A673 (cell line): ENCODE results near the gene ABCG1. TPM values are rescaled to one million over a fixed set of nuclear protein-coding genes. Genes with fewer than 3 reads are reported as not detected.
"Not testable (repeated sequence)": the region's sequence is repeated elsewhere in the genome, so short reads cannot be mapped to it uniquely, and the experiment has no call there.

Experiments
- BruUV-seq: library from RNA; stranded (reverse); fragments of 400-500 nt; replicated peaks from 2 replicates; lab custom pipeline; 2021; lab: Mats Ljungman, UMichigan
- CTCF ChIA-PET: fragments of 300-600 bp; sonication (Branson Sonifier 250); formaldehyde crosslinking; loops from one replicate; lab custom pipeline; 2022; ENCODE audit warnings: antibody characterized with exemption; lab: Charles Lee
- POLR2A ChIA-PET: fragments of 300-600 bp; sonication (Branson Sonifier 250); formaldehyde crosslinking; loops from one replicate; lab custom pipeline; 2022; ENCODE audit warnings: antibody characterized with exemption; ENCODE audit not compliant: low non-redundant PET; lab: Charles Lee
- DNase-seq: peaks from one replicate; pipeline ENCODE4 v3.0.0-alpha.2; 2015; ENCODE audit warnings: low spot score
- H3K27ac ChIP-seq: fragments of 200-600 bp; sonication (generic); 2 replicates; pipeline ENCODE4 v1.5.1; 2016; ENCODE audit warnings: mixed run types, low read depth, mild to moderate bottlenecking, mixed read lengths, antibody characterized with exemption, low read length; ENCODE audit not compliant: poor library complexity, severe bottlenecking
- H3K27me3 ChIP-seq: fragments of 200-600 bp; sonication (generic); replicated peaks from 2 replicates; pipeline ENCODE4 v1.6.1; 2017; ENCODE audit warnings: mixed run types, low read depth, mild to moderate bottlenecking, mixed read lengths, antibody characterized with exemption, low read length; ENCODE audit not compliant: insufficient read depth, poor library complexity
- H3K36me3 ChIP-seq: fragments of 200-600 bp; sonication (generic); 2 replicates; pipeline ENCODE4 v1.6.1; 2016; ENCODE audit warnings: mixed run types, mild to moderate bottlenecking, mixed read lengths, antibody characterized with exemption, low read length; ENCODE audit not compliant: insufficient read depth, poor library complexity, severe bottlenecking
- H3K4me1 ChIP-seq: fragments of 200-600 bp; sonication (generic); 2 replicates; pipeline ENCODE4 v1.6.1; 2017; ENCODE audit warnings: mixed run types, mild to moderate bottlenecking, mixed read lengths, antibody characterized with exemption, low read length; ENCODE audit not compliant: insufficient read depth, poor library complexity, severe bottlenecking
- H3K4me3 ChIP-seq: fragments of 200-600 bp; sonication (generic); 2 replicates; pipeline ENCODE4 v1.5.1; 2016; ENCODE audit warnings: low read depth, mixed run types, mild to moderate bottlenecking, mixed read lengths, low read length; ENCODE audit not compliant: poor library complexity, severe bottlenecking
- H3K9me3 ChIP-seq: fragments of 200-600 bp; sonication (generic); 2 replicates; pipeline ENCODE4 v1.6.1; 2016; ENCODE audit warnings: mixed run types, low read depth, mild to moderate bottlenecking, mixed read lengths, antibody characterized with exemption, low read length; ENCODE audit not compliant: poor library complexity, severe bottlenecking
- CTCF ChIP-seq: fragments of 300-800, 200-600 bp; sonication (generic); conservative IDR thresholded peaks from 2 replicates; pipeline ENCODE4 v1.5.1; 2017; ENCODE audit warnings: low read depth, mild to moderate bottlenecking, antibody characterized with exemption, low read length, moderate library complexity, mixed read lengths
- EZH2 ChIP-seq: fragments of 200-600 bp; sonication (generic); IDR thresholded peaks from 2 replicates; pipeline ENCODE4 v1.6.1; 2017; ENCODE audit warnings: borderline replicate concordance, low read depth, mild to moderate bottlenecking, mixed read lengths, antibody characterized with exemption, low read length; ENCODE audit not compliant: poor library complexity, severe bottlenecking
- intact Hi-C: fragments of 100-400 bp; cut with micrococcal nuclease; formaldehyde crosslinking; loops from one replicate; pipeline ENCODE4 v1.10.0; 2022; ENCODE audit not compliant: unreplicated experiment
- total RNA-seq: library from RNA; stranded (reverse); gene quantifications from 2 replicates; pipeline ENCODE4 v1.2.3, GENCODE V29; 2021

The ABCG1 gene
- total RNA-seq, 1 experiment from 2014 or later: 3.4 TPM

GRCh38 chr21:42176859-42177258 is 42.1 kb upstream of the ABCG1 start:
- no peaks in the 10 kb centered on the region for H3K36me3 ChIP-seq
- no peak overlapping the region for H3K27ac ChIP-seq
- no TSS peak for BruUV-seq
- ChIA-PET CTCF (no interaction called here), POLR2A (no interaction called here)
- no peak for DNase-seq
- TF ChIP-seq CTCF (no peak), EZH2 (no peak)
- no peaks in the 10 kb centered on the region for H3K9me3 ChIP-seq
- H3K27me3 ChIP-seq: no peaks in the 10 kb centered on the region
- intact Hi-C loops: no loop called here
- no peak overlapping the region for H3K4me3 ChIP-seq
- no peaks in the 10 kb centered on the region for H3K4me1 ChIP-seq

GRCh38 chr21:42179316-42179715 is 39.6 kb upstream of the ABCG1 start:
- Histone ChIP-seq H3K9me3 (no peaks in the 10 kb centered on the region), H3K4me1 (no peaks in the 10 kb centered on the region), H3K27me3 (no peaks in the 10 kb centered on the region), H3K4me3 (no peak overlapping the region), H3K27ac (no peak overlapping the region), H3K36me3 (no peaks in the 10 kb centered on the region)
- TF ChIP-seq CTCF: no peak
- no peak for TF ChIP-seq EZH2
- CTCF ChIA-PET: interaction anchor here (0.6 kb wide), 1 partner anchor 159 kb away, joined by 3 read pairs; no protein-coding TSS in a partner anchor
- no peak for DNase-seq
- POLR2A ChIA-PET: no interaction called here
- BruUV-seq: no TSS peak
- intact Hi-C loops: no loop called here

GRCh38 chr21:42180001-42180400 is 38.9 kb upstream of the ABCG1 start:
- intact Hi-C loops, H3K4me3 ChIP-seq, CTCF ChIA-PET, H3K4me1 ChIP-seq, H3K9me3 ChIP-seq, DNase-seq, H3K27me3 ChIP-seq, H3K36me3 ChIP-seq, H3K27ac ChIP-seq, POLR2A ChIA-PET, BruUV-seq: not testable (repeated sequence)

- no peak overlapping the region for H3K27ac ChIP-seq
- intact Hi-C loops: no loop called here
- H3K27me3 ChIP-seq: no peaks in the 10 kb centered on the region
- BruUV-seq: no TSS peak
- H3K4me3 ChIP-seq: no peak overlapping the region
- H3K4me1 ChIP-seq: no peaks in the 10 kb centered on the region
- no peaks in the 10 kb centered on the region for H3K36me3 ChIP-seq
- H3K9me3 ChIP-seq: no peaks in the 10 kb centered on the region
- ChIA-PET CTCF (no interaction called here), POLR2A (no interaction called here)
- no peak for DNase-seq
- TF ChIP-seq CTCF: no peak
- TF ChIP-seq EZH2: no peak
Measured at GRCh38 chr21:42182713-42183371, 36.1 kb upstream of the ABCG1 start.
